ENCODE data around the gene HMX2. TPM values are rescaled to one million over a fixed set of nuclear protein-coding genes. Genes with fewer than 3 reads are reported as not detected.

HMX2 gene
- total RNA-seq, 4 donors from 2014 or later: not detected

- peak; percentile 86 to 92 for DNase-seq (ENCODE audit: low spot score in 2 of 2)
- Histone ChIP-seq H3K9me3 (no peaks in the 10 kb centered on the region), H3K27ac (no peak overlapping the region), H3K27me3 (peaks cover 100% of the 10 kb centered on the region), H3K36me3 (no peaks in the 10 kb centered on the region), H3K4me3 (peak overlapping the region; percentile 13), H3K4me1 (peaks cover 52% of the 10 kb centered on the region)
- WGBS: 6% methylated on average over 44 of the region's 48 CpGs
- TF ChIP-seq CTCF (IDR thresholded peaks at IDR 0.05) (peak; percentile 72 to 93), POLR2A (IDR thresholded peaks at IDR 0.05) (no peak)
Observed at GRCh38 chr10:123132576-123133477, 15.1 kb upstream of the HMX2 start.

- TF ChIP-seq EP300 (IDR thresholded peaks at IDR 0.05): no peak
- no peak for TF ChIP-seq POLR2AphosphoS5 (IDR thresholded peaks at IDR 0.05)
- no peak for TF ChIP-seq CTCF (IDR thresholded peaks at IDR 0.05)
- TF ChIP-seq POLR2A (IDR thresholded peaks at IDR 0.05): no peak
Observed at GRCh38 chr10:123133541-123134342, 14.2 kb upstream of the HMX2 start.

GRCh38 chr10:123134343-123134914, 13.5 kb upstream of the HMX2 start:
- Histone ChIP-seq H3K4me3 (peak overlapping the region; percentile 14), H3K36me3 (no peaks in the 10 kb centered on the region), H3K9me3 (no peaks in the 10 kb centered on the region), H3K27me3 (peaks cover 100% of the 10 kb centered on the region), H3K4me1 (peaks cover 56% of the 10 kb centered on the region), H3K27ac (no peak overlapping the region)
- no peak for DNase-seq (ENCODE audit: low spot score in 2 of 2)
- TF ChIP-seq POLR2AphosphoS5 (IDR thresholded peaks at IDR 0.05) (no peak), EP300 (IDR thresholded peaks at IDR 0.05) (no peak), POLR2A (IDR thresholded peaks at IDR 0.05) (no peak), CTCF (IDR thresholded peaks at IDR 0.05) (no peak)
- 2% methylated on average over 25 of the region's 42 CpGs for WGBS

More at GRCh38 chr10:123133541-123134342, 14.2 kb upstream of the HMX2 start:
- no peak overlapping the region for H3K27ac ChIP-seq
- no peaks in the 10 kb centered on the region for H3K36me3 ChIP-seq
- peaks cover 100% of the 10 kb centered on the region for H3K27me3 ChIP-seq
- peaks cover 52% of the 10 kb centered on the region for H3K4me1 ChIP-seq
- 12% methylated on average over 17 of the region's 40 CpGs for WGBS
- no peak overlapping the region for H3K4me3 ChIP-seq
- no peak for DNase-seq (ENCODE audit: low spot score in 2 of 2)
- H3K9me3 ChIP-seq: no peaks in the 10 kb centered on the region

- Histone ChIP-seq H3K27me3 (peaks cover 100% of the 10 kb centered on the region), H3K4me1 (peaks cover 62% of the 10 kb centered on the region), H3K9me3 (no peaks in the 10 kb centered on the region), H3K4me3 (peak overlapping the region; percentile 46), H3K36me3 (no peaks in the 10 kb centered on the region), H3K27ac (no peak overlapping the region)
- no peak for DNase-seq (ENCODE audit: low spot score in 2 of 2)
- TF ChIP-seq POLR2A (IDR thresholded peaks at IDR 0.05): no peak
- TF ChIP-seq POLR2AphosphoS5 (IDR thresholded peaks at IDR 0.05): no peak
- TF ChIP-seq CTCF (IDR thresholded peaks at IDR 0.05): no peak
- TF ChIP-seq EP300 (IDR thresholded peaks at IDR 0.05): no peak
- 10% methylated on average over 7 of the region's 46 CpGs for WGBS
Observed at GRCh38 chr10:123134915-123135414, 13.0 kb upstream of the HMX2 start.

All from suprapubic skin (tissue), 4 donors.